ENCODE data around the gene THAP3. TPM values are rescaled to one million over a fixed set of nuclear protein-coding genes. Genes with fewer than 3 reads are reported as not detected.

Gene THAP3
- total and polyA plus RNA-seq, 7 donors = 8.9 to 40.1 (median 18.8) TPM

- DNase-seq (no peak), ATAC-seq (peak in 1 of 4 donors; percentile 38)
- Histone ChIP-seq H3K36me3 (ENCODE audit: insufficient read depth in 1 of 2, low read depth in 1 of 2) (peaks cover 2 to 42% of the 10 kb centered on the region in 2 donors), H3K9me3 (no peaks in the 10 kb centered on the region), H3K27ac (no peak overlapping the region), H3K4me3 (no peak overlapping the region), H3K4me1 (peaks cover 1% of the 10 kb centered on the region), H3K27me3 (ENCODE audit: insufficient read depth in 3 of 3, low read length in 2 of 3) (no peaks in the 10 kb centered on the region)
- 93 to 95% (median 95%) methylated on average over 6 of the region's 6 CpGs for WGBS, 3 donors
- TF ChIP-seq, protein P1, sequence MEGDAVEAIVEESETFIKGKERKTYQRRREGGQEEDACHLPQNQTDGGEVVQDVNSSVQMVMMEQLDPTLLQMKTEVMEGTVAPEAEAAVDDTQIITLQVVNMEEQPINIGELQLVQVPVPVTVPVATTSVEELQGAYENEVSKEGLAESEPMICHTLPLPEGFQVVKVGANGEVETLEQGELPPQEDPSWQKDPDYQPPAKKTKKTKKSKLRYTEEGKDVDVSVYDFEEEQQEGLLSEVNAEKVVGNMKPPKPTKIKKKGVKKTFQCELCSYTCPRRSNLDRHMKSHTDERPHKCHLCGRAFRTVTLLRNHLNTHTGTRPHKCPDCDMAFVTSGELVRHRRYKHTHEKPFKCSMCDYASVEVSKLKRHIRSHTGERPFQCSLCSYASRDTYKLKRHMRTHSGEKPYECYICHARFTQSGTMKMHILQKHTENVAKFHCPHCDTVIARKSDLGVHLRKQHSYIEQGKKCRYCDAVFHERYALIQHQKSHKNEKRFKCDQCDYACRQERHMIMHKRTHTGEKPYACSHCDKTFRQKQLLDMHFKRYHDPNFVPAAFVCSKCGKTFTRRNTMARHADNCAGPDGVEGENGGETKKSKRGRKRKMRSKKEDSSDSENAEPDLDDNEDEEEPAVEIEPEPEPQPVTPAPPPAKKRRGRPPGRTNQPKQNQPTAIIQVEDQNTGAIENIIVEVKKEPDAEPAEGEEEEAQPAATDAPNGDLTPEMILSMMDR (IDR thresholded peaks at IDR 0.05) = no peak
- intact Hi-C loops (cut with DNase I) = no loop called here
Observed at GRCh38 chr1:6667139-6667538, 42.5 kb downstream of the THAP3 start.

GRCh38 chr1:6668503-6668902 lies 43.8 kb downstream of the THAP3 start:
- Histone ChIP-seq H3K9me3 (no peaks in the 10 kb centered on the region), H3K4me3 (no peak overlapping the region), H3K36me3 (ENCODE audit: insufficient read depth in 1 of 2, low read depth in 1 of 2) (peaks cover 2 to 41% of the 10 kb centered on the region in 2 donors), H3K27ac (no peak overlapping the region), H3K4me1 (peaks cover 13% of the 10 kb centered on the region), H3K27me3 (ENCODE audit: insufficient read depth in 3 of 3, low read length in 2 of 3) (no peaks in the 10 kb centered on the region)
- TF ChIP-seq, protein P1 (IDR thresholded peaks at IDR 0.05) = no peak
- no peak for ATAC-seq
- DNase-seq = no peak
- WGBS, 3 donors = 95 to 98% (median 97%) methylated on average over 9 of the region's 9 CpGs
- intact Hi-C loops (cut with DNase I) = no loop called here

DNA sequence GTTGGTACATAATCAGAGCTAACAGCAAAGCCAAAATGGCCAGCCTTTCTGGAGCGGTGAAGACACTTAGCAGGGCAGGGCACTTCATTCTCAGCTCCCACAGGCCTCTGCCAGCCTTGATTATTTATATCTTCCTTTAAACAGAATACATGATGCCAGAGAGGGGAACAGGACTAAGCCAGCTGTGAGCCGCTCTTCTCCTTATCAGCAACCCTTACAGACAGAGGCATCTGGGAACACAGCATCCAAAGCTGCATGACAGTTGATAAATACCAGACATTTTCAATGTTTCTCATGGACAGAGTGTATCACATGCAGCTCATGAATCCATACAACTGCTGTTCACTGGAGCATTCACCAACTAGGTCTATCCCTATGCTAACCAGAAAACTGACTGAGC lies 47.9 kb downstream of the THAP3 start:
- intact Hi-C loops (cut with DNase I) = no loop called here
- peak overlapping the region; percentile 39 for H3K27ac ChIP-seq
- no peak for DNase-seq

GRCh38 chr1:6673816-6674398 lies 49.2 kb downstream of the THAP3 start:
- no peak overlapping the region for H3K4me3 ChIP-seq
- no peaks in the 10 kb centered on the region for H3K27me3 ChIP-seq (ENCODE audit: insufficient read depth in 3 of 3, low read length in 2 of 3)
- 60 to 83% (median 66%) methylated on average over 5 of the region's 5 CpGs for WGBS, 3 donors
- no peak for ATAC-seq
- TF ChIP-seq, protein P1 (IDR thresholded peaks at IDR 0.05) = no peak
- no peaks in the 10 kb centered on the region for H3K9me3 ChIP-seq
- peaks cover 23% of the 10 kb centered on the region for H3K4me1 ChIP-seq
- H3K36me3 ChIP-seq (ENCODE audit: insufficient read depth in 1 of 2, low read depth in 1 of 2) = peaks cover 3 to 35% of the 10 kb centered on the region in 2 donors
- intact Hi-C loops (cut with DNase I) = no loop called here
- DNase-seq = no peak
- no peak overlapping the region for H3K27ac ChIP-seq

More for the DNA sequence above, 47.9 kb downstream of the THAP3 start:
- TF ChIP-seq, protein P1 (IDR thresholded peaks at IDR 0.05) = no peak
- WGBS, 3 donors = 34 to 51% (median 45%) methylated on average over 2 of the region's 2 CpGs
- Histone ChIP-seq H3K4me3 (no peak overlapping the region), H3K4me1 (peaks cover 23% of the 10 kb centered on the region), H3K36me3 (ENCODE audit: insufficient read depth in 1 of 2, low read depth in 1 of 2) (peaks cover 0 to 29% of the 10 kb centered on the region in 2 donors), H3K27me3 (ENCODE audit: insufficient read depth in 3 of 3, low read length in 2 of 3) (no peaks in the 10 kb centered on the region), H3K9me3 (no peaks in the 10 kb centered on the region)
- peak; percentile 53 to 86 (median 76) for ATAC-seq

DNA sequence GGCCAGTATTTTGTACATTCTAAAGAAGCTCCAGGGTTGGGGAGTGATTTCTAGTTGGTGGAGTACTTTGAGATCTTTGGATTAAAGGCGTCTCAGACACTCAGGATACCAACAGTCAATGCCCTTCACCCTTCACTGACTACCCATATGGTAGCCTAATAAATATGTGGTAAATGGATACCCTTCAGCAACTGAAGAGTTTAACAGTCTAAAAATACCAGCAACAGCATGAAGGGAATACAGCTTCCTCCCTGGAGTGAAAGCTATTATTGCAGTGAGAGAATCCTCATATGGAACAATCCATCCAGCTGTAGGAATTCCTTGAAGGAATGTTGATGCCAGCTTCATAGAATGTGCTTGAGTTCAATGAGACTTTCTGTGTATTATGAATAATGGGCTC lies 50.1 kb downstream of the THAP3 start:
- WGBS, 3 donors = 26 to 55% (median 38%) methylated on average over 1 of the region's 1 CpG
- ATAC-seq (peak in 3 of 4 donors; percentile 39 to 66 (median 48)), DNase-seq (no peak)
- peaks cover 23% of the 10 kb centered on the region for H3K4me1 ChIP-seq
- intact Hi-C loops (cut with DNase I) = no loop called here
- no peaks in the 10 kb centered on the region for H3K9me3 ChIP-seq
- peak overlapping the region; percentile 21 for H3K27ac ChIP-seq
- TF ChIP-seq, protein P1 (IDR thresholded peaks at IDR 0.05) = no peak
- no peaks in the 10 kb centered on the region for H3K27me3 ChIP-seq (ENCODE audit: insufficient read depth in 3 of 3, low read length in 2 of 3)
- H3K4me3 ChIP-seq = no peak overlapping the region
- peaks cover 3 to 43% of the 10 kb centered on the region in 2 donors for H3K36me3 ChIP-seq (ENCODE audit: insufficient read depth in 1 of 2, low read depth in 1 of 2)

Measured in psoas muscle (tissue), 8 donors.